DMS153 treated with DMSO at 0.1 percent for 48 hours (cell line): ENCODE results near the gene TRIM63.

Source experiments
- DNase-seq: peaks from one replicate; lab custom pipeline; 2025; ENCODE audit not compliant: unreplicated experiment; lab: John Stamatoyannopoulos, UW

Gene TRIM63

GRCh38 chr1:26089125-26089524 lies 21.7 kb upstream of the TRIM63 start:
- no peak for DNase-seq

GRCh38 chr1:26084844-26085243 lies 17.4 kb upstream of the TRIM63 start:
- no peak for DNase-seq

- no peak for DNase-seq
These were observed 16.7 kb upstream of the TRIM63 start for GRCh38 chr1:26084091-26084561.

GRCh38 chr1:26083208-26083607 lies 15.8 kb upstream of the TRIM63 start:
- DNase-seq, result no peak

GRCh38 chr1:26082020-26082350 lies 14.6 kb upstream of the TRIM63 start:
- DNase-seq, result no peak

- DNase-seq, result no peak
These were observed 14.0 kb upstream of the TRIM63 start for GRCh38 chr1:26081267-26082019.

- no peak for DNase-seq
These were observed 12.8 kb upstream of the TRIM63 start for GRCh38 chr1:26079960-26080814.

GRCh38 chr1:26079178-26079563 lies 11.7 kb upstream of the TRIM63 start:
- no peak for DNase-seq

- no peak for DNase-seq
These were observed 11.1 kb upstream of the TRIM63 start for GRCh38 chr1:26078286-26079177.

GRCh38 chr1:26077524-26077923 lies 10.1 kb upstream of the TRIM63 start:
- DNase-seq, result no peak

GRCh38 chr1:26075421-26076144 lies 8.2 kb upstream of the TRIM63 start:
- DNase-seq, result no peak

- DNase-seq, result no peak
These were observed 4.9 kb upstream of the TRIM63 start for GRCh38 chr1:26072305-26072704.

GRCh38 chr1:26070963-26071342 lies 3.5 kb upstream of the TRIM63 start:
- DNase-seq, result no peak

GRCh38 chr1:26070296-26070962 lies 3.0 kb upstream of the TRIM63 start:
- no peak for DNase-seq

- DNase-seq, result no peak
These were observed 2.5 kb upstream of the TRIM63 start for GRCh38 chr1:26069941-26070295.

- DNase-seq, result no peak
These were observed 573 bp downstream of the TRIM63 start for GRCh38 chr1:26066857-26067256.

GRCh38 chr1:26066160-26066559 lies 1.3 kb downstream of the TRIM63 start:
- DNase-seq, result no peak

GRCh38 chr1:26064553-26064952 lies 2.9 kb downstream of the TRIM63 start:
- DNase-seq, result no peak

- DNase-seq, result no peak
These were observed 6.4 kb downstream of the TRIM63 start for GRCh38 chr1:26060832-26061574.

GRCh38 chr1:26059906-26060305 lies 7.5 kb downstream of the TRIM63 start:
- DNase-seq, result no peak
